GM23338 (cell line): ENCODE data around the gene PITRM1. TPM values are rescaled to one million over a fixed set of nuclear protein-coding genes. Genes with fewer than 3 reads are reported as not detected.

Experiments
- ATAC-seq: fragments of 200-7000 bp; cut with Tn5 transposase; 3 replicates; pipeline ENCODE4 v1.9.1; 2020
- DNase-seq: peaks from one replicate; pipeline ENCODE4 v3.0.0-alpha.2; 2015; ENCODE audit warnings: low spot score
- H2AFZ ChIP-seq: fragments of 200-600 bp; sonication (generic); 2 replicates; pipeline ENCODE4 v1.8.0; 2016; ENCODE audit warnings: antibody characterized with exemption, mild to moderate bottlenecking, moderate library complexity
- H3F3A ChIP-seq: fragments of 200-600 bp; sonication (generic); replicated peaks from 2 replicates; pipeline ENCODE4 v1.8.0; 2017; ENCODE audit warnings: antibody characterized with exemption, mixed run types, low read depth
- H3K27ac ChIP-seq: fragments of 200-600 bp; sonication (generic); 2 replicates; pipeline ENCODE4 v1.6.1; 2016; ENCODE audit warnings: low read depth
- H3K27me3 ChIP-seq: fragments of 200-600 bp; sonication (generic); 2 replicates; pipeline ENCODE4 v1.8.0; 2016; ENCODE audit warnings: mild to moderate bottlenecking, mixed run types, moderate library complexity; ENCODE audit not compliant: insufficient read depth
- H3K36me3 ChIP-seq: fragments of 200-600 bp; sonication (generic); 2 replicates; pipeline ENCODE4 v1.8.0; 2016; ENCODE audit warnings: mild to moderate bottlenecking; ENCODE audit not compliant: insufficient read depth
- H3K4me1 ChIP-seq: fragments of 200-600 bp; sonication (generic); 2 replicates; pipeline ENCODE4 v1.8.0; 2016; ENCODE audit warnings: mild to moderate bottlenecking, moderate library complexity; ENCODE audit not compliant: insufficient read depth
- H3K4me2 ChIP-seq: fragments of 200-600 bp; sonication (generic); 2 replicates; pipeline ENCODE4 v1.7.1; 2017; ENCODE audit warnings: mixed run types
- H3K4me3 ChIP-seq: fragments of 200-600 bp; sonication (generic); 2 replicates; pipeline ENCODE4 v1.6.1; 2016; ENCODE audit warnings: mixed run types
- H3K79me2 ChIP-seq: fragments of 200-600 bp; sonication (generic); replicated peaks from 2 replicates; pipeline ENCODE4 v1.8.0; 2017; ENCODE audit warnings: mild to moderate bottlenecking; ENCODE audit not compliant: insufficient read depth
- H3K9me2 ChIP-seq: fragments of 200-600 bp; sonication (generic); 2 replicates; pipeline ENCODE4 v1.8.0; 2017; ENCODE audit not compliant: insufficient read depth
- H4K20me1 ChIP-seq: fragments of 200-600 bp; sonication (generic); replicated peaks from 2 replicates; pipeline ENCODE4 v1.8.0; 2017; ENCODE audit warnings: mild to moderate bottlenecking; ENCODE audit not compliant: insufficient read depth
- H3K27ac Mint-ChIP-seq: 2 replicates; pipeline ENCODE4 v1.8.0; 2020; ENCODE audit warnings: inconsistent platforms, mild to moderate bottlenecking, moderate library complexity, mixed read lengths
- H3K27me3 Mint-ChIP-seq: 3 replicates; pipeline ENCODE4 v1.8.0; 2022; ENCODE audit warnings: low read depth, mild to moderate bottlenecking, moderate library complexity, mixed read lengths, inconsistent platforms; ENCODE audit not compliant: insufficient read depth, poor library complexity
- H3K36me3 Mint-ChIP-seq: 3 replicates; pipeline ENCODE4 v1.8.0; 2021; ENCODE audit warnings: low read depth, mild to moderate bottlenecking, inconsistent platforms, moderate library complexity, mixed read lengths
- H3K4me1 Mint-ChIP-seq: 3 replicates; pipeline ENCODE4 v1.8.0; 2020; ENCODE audit warnings: mild to moderate bottlenecking, inconsistent platforms, mixed read lengths
- H3K4me3 Mint-ChIP-seq: 3 replicates; pipeline ENCODE4 v1.8.0; 2021; ENCODE audit warnings: moderate library complexity, mild to moderate bottlenecking, inconsistent platforms, mixed read lengths
- H3K9me3 Mint-ChIP-seq: 3 replicates; pipeline ENCODE4 v1.8.0; 2020; ENCODE audit warnings: moderate library complexity, mild to moderate bottlenecking, inconsistent platforms, mixed read lengths
- CREB1 ChIP-seq: fragments of 250-450 bp; sonication (Bioruptor Pico); IDR thresholded peaks from 2 replicates; pipeline ENCODE4 v1.5.0; 2020; ENCODE audit warnings: low read depth, mild to moderate bottlenecking, moderate library complexity
- EZH2 ChIP-seq: fragments of 200-600 bp; sonication (generic); IDR thresholded peaks from one replicate; pipeline ENCODE4 v1.8.0; 2017; ENCODE audit warnings: antibody characterized with exemption, mild to moderate bottlenecking, low read depth; ENCODE audit not compliant: unreplicated experiment
- EZH2phosphoT487 ChIP-seq: fragments of 200-600 bp; sonication (generic); IDR thresholded peaks from one replicate; pipeline ENCODE4 v1.8.1; 2018; ENCODE audit warnings: antibody characterized with exemption; ENCODE audit not compliant: unreplicated experiment
- JUNB ChIP-seq: IDR thresholded peaks from one replicate; pipeline ENCODE4 v1.6.1; 2016; ENCODE audit warnings: antibody characterized with exemption; ENCODE audit not compliant: unreplicated experiment
- NANOG ChIP-seq: IDR thresholded peaks from 2 replicates; pipeline ENCODE4 v1.6.1; 2016; ENCODE audit warnings: antibody characterized with exemption, borderline replicate concordance
- POLR2AphosphoS5 ChIP-seq: IDR thresholded peaks from 2 replicates; pipeline ENCODE4 v1.6.1; 2016; ENCODE audit warnings: antibody characterized with exemption, low read depth
- REST ChIP-seq: IDR thresholded peaks from one replicate; pipeline ENCODE4 v1.6.1; 2018; ENCODE audit warnings: antibody characterized with exemption; ENCODE audit not compliant: unreplicated experiment
- STAT1 ChIP-seq: IDR thresholded peaks from one replicate; pipeline ENCODE4 v1.6.1; 2016; ENCODE audit warnings: antibody characterized with exemption; ENCODE audit not compliant: unreplicated experiment
- ZNF114 ChIP-seq: fragments of 250-450 bp; sonication (Bioruptor Pico); IDR thresholded peaks from 2 replicates; pipeline ENCODE4 v1.5.0; 2020; ENCODE audit warnings: mild to moderate bottlenecking, moderate library complexity
- ZNF331 ChIP-seq: fragments of 250-450 bp; sonication (Bioruptor Pico); IDR thresholded peaks from 2 replicates; pipeline ENCODE4 v1.5.0; 2020; ENCODE audit warnings: low read depth, mild to moderate bottlenecking, moderate library complexity
- polyA plus RNA-seq: library from polyadenylated mRNA; unstranded; fragments of >200 nt; fragmentation: Nextera tagmentation; extraction: Ambion mirVana; gene quantifications from 2 replicates; pipeline ENCODE4 v1.2.1, GENCODE V29; 2016
- total RNA-seq: library from RNA; depleted of rRNA; stranded (reverse); fragments of >200 nt; shearing (Covaris generic); gene quantifications from 2 replicates; pipeline ENCODE4 v1.2.3, GENCODE V29; 2014
- TF ChIP-seq, protein P1 (sequence below), 2 experiments: fragments of 200-600 bp in 1 of 2; sonication (generic) in 1 of 2; conservative IDR thresholded peaks; 2 replicates each; pipeline versions ENCODE4 v1.5.1 to v1.6.1; 2016 to 2017; ENCODE audit warnings: antibody characterized with exemption in 2 of 2, low read depth in 2 of 2, mild to moderate bottlenecking in 2 of 2, moderate library complexity in 1 of 2
- TF ChIP-seq, protein P2 (sequence below): fragments of 250-450 bp; sonication (Bioruptor Pico); IDR thresholded peaks from 2 replicates; pipeline ENCODE4 v1.5.0; 2020; ENCODE audit warnings: mild to moderate bottlenecking, moderate library complexity
- TF ChIP-seq, protein P3 (sequence below): IDR thresholded peaks from 2 replicates; pipeline ENCODE4 v1.6.1; 2016; ENCODE audit warnings: antibody characterized with exemption

The PITRM1 gene
- total and polyA plus RNA-seq, 2 experiments from 2014 or later, result 29.0 to 33.0 TPM

DNA sequence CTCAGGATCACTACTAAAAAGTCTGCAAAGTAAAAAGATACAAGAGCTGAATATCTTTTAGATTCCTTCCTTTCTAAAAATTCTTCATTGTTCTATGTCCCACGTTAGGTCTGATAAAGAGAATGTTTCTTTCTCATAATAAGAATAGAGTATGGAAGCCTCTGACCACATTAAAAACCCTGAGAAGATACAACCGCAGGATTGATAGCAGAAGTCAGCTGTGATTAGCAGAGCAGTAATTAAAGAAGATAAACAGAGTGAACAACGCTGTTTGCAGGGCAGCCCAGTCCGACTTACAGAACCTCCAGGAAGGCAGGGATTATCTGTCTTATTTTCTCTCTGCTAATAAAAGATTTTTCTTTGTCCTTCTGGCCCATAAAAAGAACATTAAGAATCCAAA is 31.4 kb upstream of the PITRM1 start:
- Mint-ChIP-seq H3K4me3 (no peak overlapping the region), H3K9me3 (no peaks in the 10 kb centered on the region), H3K27me3 (no peaks in the 10 kb centered on the region), H3K4me1 (peaks cover 8% of the 10 kb centered on the region), H3K36me3 (no peaks in the 10 kb centered on the region; the same call in 2 of the 3 replicates), H3K27ac (no peak overlapping the region)
- Histone ChIP-seq H2AFZ (no peak overlapping the region), H3K4me2 (no peak overlapping the region), H3K27ac (no peak overlapping the region), H3F3A (no peaks in the 10 kb centered on the region), H3K36me3 (no peaks in the 10 kb centered on the region), H4K20me1 (no peaks in the 10 kb centered on the region), H3K9me2 (no peaks in the 10 kb centered on the region), H3K27me3 (no peaks in the 10 kb centered on the region), H3K4me1 (no peaks in the 10 kb centered on the region), H3K4me3 (no peak overlapping the region), H3K79me2 (no peaks in the 10 kb centered on the region)
- no peak for ATAC-seq
- TF ChIP-seq STAT1, result no peak
- no peak for TF ChIP-seq EZH2phosphoT487
- TF ChIP-seq, protein P1, sequence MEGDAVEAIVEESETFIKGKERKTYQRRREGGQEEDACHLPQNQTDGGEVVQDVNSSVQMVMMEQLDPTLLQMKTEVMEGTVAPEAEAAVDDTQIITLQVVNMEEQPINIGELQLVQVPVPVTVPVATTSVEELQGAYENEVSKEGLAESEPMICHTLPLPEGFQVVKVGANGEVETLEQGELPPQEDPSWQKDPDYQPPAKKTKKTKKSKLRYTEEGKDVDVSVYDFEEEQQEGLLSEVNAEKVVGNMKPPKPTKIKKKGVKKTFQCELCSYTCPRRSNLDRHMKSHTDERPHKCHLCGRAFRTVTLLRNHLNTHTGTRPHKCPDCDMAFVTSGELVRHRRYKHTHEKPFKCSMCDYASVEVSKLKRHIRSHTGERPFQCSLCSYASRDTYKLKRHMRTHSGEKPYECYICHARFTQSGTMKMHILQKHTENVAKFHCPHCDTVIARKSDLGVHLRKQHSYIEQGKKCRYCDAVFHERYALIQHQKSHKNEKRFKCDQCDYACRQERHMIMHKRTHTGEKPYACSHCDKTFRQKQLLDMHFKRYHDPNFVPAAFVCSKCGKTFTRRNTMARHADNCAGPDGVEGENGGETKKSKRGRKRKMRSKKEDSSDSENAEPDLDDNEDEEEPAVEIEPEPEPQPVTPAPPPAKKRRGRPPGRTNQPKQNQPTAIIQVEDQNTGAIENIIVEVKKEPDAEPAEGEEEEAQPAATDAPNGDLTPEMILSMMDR (conservative IDR thresholded peaks at IDR 0.05; ENCODE audit: low read depth in 2 of 2), result no peak
- TF ChIP-seq POLR2AphosphoS5, result no peak
- TF ChIP-seq ZNF331 (CRISPR knock-in tag), result no peak
- no peak for TF ChIP-seq CREB1 (CRISPR knock-in tag)
- TF ChIP-seq REST, result no peak
- TF ChIP-seq, protein P2, sequence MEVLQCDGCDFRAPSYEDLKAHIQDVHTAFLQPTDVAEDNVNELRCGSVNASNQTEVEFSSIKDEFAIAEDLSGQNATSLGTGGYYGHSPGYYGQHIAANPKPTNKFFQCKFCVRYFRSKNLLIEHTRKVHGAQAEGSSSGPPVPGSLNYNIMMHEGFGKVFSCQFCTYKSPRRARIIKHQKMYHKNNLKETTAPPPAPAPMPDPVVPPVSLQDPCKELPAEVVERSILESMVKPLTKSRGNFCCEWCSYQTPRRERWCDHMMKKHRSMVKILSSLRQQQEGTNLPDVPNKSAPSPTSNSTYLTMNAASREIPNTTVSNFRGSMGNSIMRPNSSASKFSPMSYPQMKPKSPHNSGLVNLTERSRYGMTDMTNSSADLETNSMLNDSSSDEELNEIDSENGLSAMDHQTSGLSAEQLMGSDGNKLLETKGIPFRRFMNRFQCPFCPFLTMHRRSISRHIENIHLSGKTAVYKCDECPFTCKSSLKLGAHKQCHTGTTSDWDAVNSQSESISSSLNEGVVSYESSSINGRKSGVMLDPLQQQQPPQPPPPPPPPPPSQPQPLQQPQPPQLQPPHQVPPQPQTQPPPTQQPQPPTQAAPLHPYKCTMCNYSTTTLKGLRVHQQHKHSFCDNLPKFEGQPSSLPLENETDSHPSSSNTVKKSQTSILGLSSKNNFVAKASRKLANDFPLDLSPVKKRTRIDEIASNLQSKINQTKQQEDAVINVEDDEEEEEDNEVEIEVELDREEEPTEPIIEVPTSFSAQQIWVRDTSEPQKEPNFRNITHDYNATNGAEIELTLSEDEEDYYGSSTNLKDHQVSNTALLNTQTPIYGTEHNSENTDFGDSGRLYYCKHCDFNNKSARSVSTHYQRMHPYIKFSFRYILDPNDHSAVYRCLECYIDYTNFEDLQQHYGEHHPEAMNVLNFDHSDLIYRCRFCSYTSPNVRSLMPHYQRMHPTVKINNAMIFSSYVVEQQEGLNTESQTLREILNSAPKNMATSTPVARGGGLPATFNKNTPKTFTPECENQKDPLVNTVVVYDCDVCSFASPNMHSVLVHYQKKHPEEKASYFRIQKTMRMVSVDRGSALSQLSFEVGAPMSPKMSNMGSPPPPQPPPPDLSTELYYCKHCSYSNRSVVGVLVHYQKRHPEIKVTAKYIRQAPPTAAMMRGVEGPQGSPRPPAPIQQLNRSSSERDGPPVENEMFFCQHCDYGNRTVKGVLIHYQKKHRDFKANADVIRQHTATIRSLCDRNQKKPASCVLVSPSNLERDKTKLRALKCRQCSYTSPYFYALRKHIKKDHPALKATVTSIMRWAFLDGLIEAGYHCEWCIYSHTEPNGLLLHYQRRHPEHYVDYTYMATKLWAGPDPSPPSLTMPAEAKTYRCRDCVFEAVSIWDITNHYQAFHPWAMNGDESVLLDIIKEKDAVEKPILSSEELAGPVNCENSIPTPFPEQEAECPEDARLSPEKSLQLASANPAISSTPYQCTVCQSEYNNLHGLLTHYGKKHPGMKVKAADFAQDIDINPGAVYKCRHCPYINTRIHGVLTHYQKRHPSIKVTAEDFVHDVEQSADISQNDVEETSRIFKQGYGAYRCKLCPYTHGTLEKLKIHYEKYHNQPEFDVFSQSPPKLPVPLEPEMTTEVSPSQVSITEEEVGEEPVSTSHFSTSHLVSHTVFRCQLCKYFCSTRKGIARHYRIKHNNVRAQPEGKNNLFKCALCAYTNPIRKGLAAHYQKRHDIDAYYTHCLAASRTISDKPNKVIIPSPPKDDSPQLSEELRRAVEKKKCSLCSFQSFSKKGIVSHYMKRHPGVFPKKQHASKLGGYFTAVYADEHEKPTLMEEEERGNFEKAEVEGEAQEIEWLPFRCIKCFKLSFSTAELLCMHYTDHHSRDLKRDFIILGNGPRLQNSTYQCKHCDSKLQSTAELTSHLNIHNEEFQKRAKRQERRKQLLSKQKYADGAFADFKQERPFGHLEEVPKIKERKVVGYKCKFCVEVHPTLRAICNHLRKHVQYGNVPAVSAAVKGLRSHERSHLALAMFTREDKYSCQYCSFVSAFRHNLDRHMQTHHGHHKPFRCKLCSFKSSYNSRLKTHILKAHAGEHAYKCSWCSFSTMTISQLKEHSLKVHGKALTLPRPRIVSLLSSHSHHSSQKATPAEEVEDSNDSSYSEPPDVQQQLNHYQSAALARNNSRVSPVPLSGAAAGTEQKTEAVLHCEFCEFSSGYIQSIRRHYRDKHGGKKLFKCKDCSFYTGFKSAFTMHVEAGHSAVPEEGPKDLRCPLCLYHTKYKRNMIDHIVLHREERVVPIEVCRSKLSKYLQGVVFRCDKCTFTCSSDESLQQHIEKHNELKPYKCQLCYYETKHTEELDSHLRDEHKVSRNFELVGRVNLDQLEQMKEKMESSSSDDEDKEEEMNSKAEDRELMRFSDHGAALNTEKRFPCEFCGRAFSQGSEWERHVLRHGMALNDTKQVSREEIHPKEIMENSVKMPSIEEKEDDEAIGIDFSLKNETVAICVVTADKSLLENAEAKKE (CRISPR knock-in tag), result no peak
- TF ChIP-seq JUNB, result no peak
- no peak for TF ChIP-seq NANOG
- TF ChIP-seq EZH2, result no peak
- TF ChIP-seq ZNF114, result no peak
- TF ChIP-seq, protein P3, sequence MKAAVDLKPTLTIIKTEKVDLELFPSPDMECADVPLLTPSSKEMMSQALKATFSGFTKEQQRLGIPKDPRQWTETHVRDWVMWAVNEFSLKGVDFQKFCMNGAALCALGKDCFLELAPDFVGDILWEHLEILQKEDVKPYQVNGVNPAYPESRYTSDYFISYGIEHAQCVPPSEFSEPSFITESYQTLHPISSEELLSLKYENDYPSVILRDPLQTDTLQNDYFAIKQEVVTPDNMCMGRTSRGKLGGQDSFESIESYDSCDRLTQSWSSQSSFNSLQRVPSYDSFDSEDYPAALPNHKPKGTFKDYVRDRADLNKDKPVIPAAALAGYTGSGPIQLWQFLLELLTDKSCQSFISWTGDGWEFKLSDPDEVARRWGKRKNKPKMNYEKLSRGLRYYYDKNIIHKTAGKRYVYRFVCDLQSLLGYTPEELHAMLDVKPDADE, result no peak
- no peak for DNase-seq
